GM18867 (cell line): ENCODE results near the gene ENKUR.
A peak's percentile ranks its signal among the peaks of the same experiment; 100 is the strongest.

Experiments used
- ATAC-seq: cut with Tn5 transposase; IDR thresholded peaks from one replicate; pipeline ENCODE4 v1.9.1; 2021; ENCODE audit warnings: mild to moderate bottlenecking, moderate library complexity; ENCODE audit not compliant: unreplicated experiment

Gene ENKUR

GRCh38 chr10:25015828-25016375, at the start of gene ENKUR:
ENKUR (minus strand) TSS chr10:25016158; CDS start chr10:25015936, 222 bp downstream.
- peak; percentile 68 for ATAC-seq

GRCh38 chr10:25064401-25064800, 48.4 kb upstream of the ENKUR start:
- ATAC-seq = no peak

- no peak for ATAC-seq
Observed at GRCh38 chr10:25063644-25064043, 47.7 kb upstream of the ENKUR start.

- no peak for ATAC-seq
Observed at GRCh38 chr10:25063157-25063556, 47.2 kb upstream of the ENKUR start.

- ATAC-seq = no peak
Observed at GRCh38 chr10:25061711-25062449, 45.9 kb upstream of the ENKUR start.

- ATAC-seq = no peak
Observed at GRCh38 chr10:25061125-25061524, 45.2 kb upstream of the ENKUR start.

GRCh38 chr10:25059990-25060389, 44.0 kb upstream of the ENKUR start:
- no peak for ATAC-seq

- ATAC-seq = no peak
Observed at GRCh38 chr10:25057886-25058285, 41.9 kb upstream of the ENKUR start.

- ATAC-seq = no peak
Observed at GRCh38 chr10:25056726-25057125, 40.8 kb upstream of the ENKUR start.

- ATAC-seq = no peak
Observed at GRCh38 chr10:25052012-25052411, 36.1 kb upstream of the ENKUR start.

GRCh38 chr10:25050402-25050801, 34.4 kb upstream of the ENKUR start:
- ATAC-seq = no peak

- ATAC-seq = no peak
Observed at GRCh38 chr10:25049966-25050365, 34.0 kb upstream of the ENKUR start.

- no peak for ATAC-seq
Observed at GRCh38 chr10:25048450-25048849, 32.5 kb upstream of the ENKUR start.

- no peak for ATAC-seq
Observed at GRCh38 chr10:25047591-25048301, 31.8 kb upstream of the ENKUR start.

- no peak for ATAC-seq
Observed at GRCh38 chr10:25047088-25047487, 31.1 kb upstream of the ENKUR start.

- ATAC-seq = no peak
Observed at GRCh38 chr10:25046641-25047040, 30.7 kb upstream of the ENKUR start.

GRCh38 chr10:25039531-25039930, 23.6 kb upstream of the ENKUR start:
- ATAC-seq = no peak

- ATAC-seq = no peak
Observed at GRCh38 chr10:25038325-25038724, 22.4 kb upstream of the ENKUR start.

GRCh38 chr10:25036381-25036780, 20.4 kb upstream of the ENKUR start:
- peak; percentile 44 for ATAC-seq

GRCh38 chr10:25029519-25029918, 13.6 kb upstream of the ENKUR start:
- no peak for ATAC-seq

GRCh38 chr10:25028711-25029110, 12.8 kb upstream of the ENKUR start:
- ATAC-seq = no peak

- no peak for ATAC-seq
Observed at GRCh38 chr10:25026463-25026862, 10.5 kb upstream of the ENKUR start.
